Muscle of leg (tissue), 11 donors: ENCODE measurements around the gene ZNF493. TPM values are rescaled to one million over a fixed set of nuclear protein-coding genes. Genes with fewer than 3 reads are reported as not detected.

Experiments
- DNase-seq: peaks from one replicate; pipeline ENCODE4 v3.0.0; 2013
- H3K27ac ChIP-seq: one replicate; pipeline ENCODE4 v1.5.1; 2013; ENCODE audit warnings: mild to moderate bottlenecking, low read length, control low read depth
- H3K27me3 ChIP-seq: one replicate; pipeline ENCODE4 v1.6.1; 2013; ENCODE audit warnings: low read length; ENCODE audit not compliant: control insufficient read depth, insufficient read depth
- H3K36me3 ChIP-seq: one replicate; pipeline ENCODE4 v1.6.1; 2013; ENCODE audit warnings: low read length; ENCODE audit not compliant: control insufficient read depth, insufficient read depth
- H3K4me1 ChIP-seq: one replicate; pipeline ENCODE4 v1.6.1; 2013; ENCODE audit warnings: low read length; ENCODE audit not compliant: control insufficient read depth, insufficient read depth
- H3K4me3 ChIP-seq: one replicate; pipeline ENCODE4 v1.5.1; 2013; ENCODE audit warnings: low read length, control low read depth
- H3K9me3 ChIP-seq: replicated peaks from 2 replicates; pipeline ENCODE4 v1.6.1; 2013; ENCODE audit warnings: low read depth, low read length; ENCODE audit not compliant: control insufficient read depth
- WGBS: methylation state at CpG from one replicate; pipeline ENCODE4 v1.1.5; 2013; ENCODE audit warnings: missing lambda C conversion rate; ENCODE audit not compliant: insufficient coverage; 5-methylcytosine and 5-hydroxymethylcytosine counted together
- polyA plus RNA-seq, 8 donors: library from polyadenylated mRNA; unstranded; fragments of 120-200 nt; gene quantifications; one replicate each; pipeline versions ENCODE4 v1.2.1 to v1.2.3, GENCODE V29; 2013; ENCODE audit warnings: inconsistent platforms in 1 of 8, low replicate concordance in 1 of 8; ENCODE audit not compliant: insufficient read length in 8 of 8, insufficient read depth in 1 of 8
- total RNA-seq: library from RNA; stranded (reverse); fragments of 120-200 nt; gene quantifications from one replicate; pipeline ENCODE4 v1.2.4, GENCODE V29; 2013

ZNF493 gene
- total and polyA plus RNA-seq, 9 donors = 7.1 to 16.0 (median 10.0) TPM

- WGBS = 83% methylated on average over 2 of the region's 3 CpGs
- H3K4me3 ChIP-seq = no peak overlapping the region
- DNase-seq = no peak
- no peaks in the 10 kb centered on the region for H3K27me3 ChIP-seq
- no peaks in the 10 kb centered on the region for H3K4me1 ChIP-seq
- H3K9me3 ChIP-seq = peaks cover 7% of the 10 kb centered on the region
- H3K27ac ChIP-seq = no peak overlapping the region
- H3K36me3 ChIP-seq = no peaks in the 10 kb centered on the region
Measured at GRCh38 chr19:21454901-21455300, 58.0 kb downstream of the ZNF493 start.

- H3K9me3 ChIP-seq = peaks cover 4% of the 10 kb centered on the region
- no peaks in the 10 kb centered on the region for H3K4me1 ChIP-seq
- H3K27me3 ChIP-seq = no peaks in the 10 kb centered on the region
- no peak overlapping the region for H3K4me3 ChIP-seq
- no peak for DNase-seq
- no peaks in the 10 kb centered on the region for H3K36me3 ChIP-seq
- H3K27ac ChIP-seq = no peak overlapping the region
Measured at GRCh38 chr19:21460686-21461085, 63.8 kb downstream of the ZNF493 start.

GRCh38 chr19:21462540-21462939, 65.6 kb downstream of the ZNF493 start:
- 95% methylated on average over 3 of the region's 16 CpGs for WGBS

GRCh38 chr19:21463449-21464105, 66.6 kb downstream of the ZNF493 start:
- WGBS = 2% methylated on average over 30 of the region's 38 CpGs
- no peaks in the 10 kb centered on the region for H3K4me1 ChIP-seq
- H3K9me3 ChIP-seq = peaks cover 2% of the 10 kb centered on the region
- H3K27me3 ChIP-seq = no peaks in the 10 kb centered on the region
- H3K27ac ChIP-seq = no peak overlapping the region
- H3K36me3 ChIP-seq = no peaks in the 10 kb centered on the region
- peak; percentile 81 for DNase-seq
- H3K4me3 ChIP-seq = peak overlapping the region; percentile 49

More at GRCh38 chr19:21462540-21462939, 65.6 kb downstream of the ZNF493 start:
- Histone ChIP-seq H3K4me1 (no peaks in the 10 kb centered on the region), H3K4me3 (no peak overlapping the region), H3K27ac (no peak overlapping the region), H3K27me3 (no peaks in the 10 kb centered on the region), H3K9me3 (peaks cover 2% of the 10 kb centered on the region), H3K36me3 (no peaks in the 10 kb centered on the region)
- DNase-seq = no peak

GRCh38 chr19:21466627-21467026, 69.7 kb downstream of the ZNF493 start:
- Histone ChIP-seq H3K4me1 (no peaks in the 10 kb centered on the region), H3K4me3 (no peak overlapping the region), H3K9me3 (no peaks in the 10 kb centered on the region), H3K36me3 (no peaks in the 10 kb centered on the region), H3K27me3 (no peaks in the 10 kb centered on the region), H3K27ac (no peak overlapping the region)
- DNase-seq = no peak
- WGBS = 89% methylated on average over 3 of the region's 8 CpGs

- H3K27me3 ChIP-seq = no peaks in the 10 kb centered on the region
- no peak overlapping the region for H3K4me3 ChIP-seq
- no peaks in the 10 kb centered on the region for H3K9me3 ChIP-seq
- H3K27ac ChIP-seq = no peak overlapping the region
- no peak for DNase-seq
- no peaks in the 10 kb centered on the region for H3K36me3 ChIP-seq
- H3K4me1 ChIP-seq = no peaks in the 10 kb centered on the region
- WGBS = 67% methylated on average over 2 of the region's 5 CpGs
Measured at GRCh38 chr19:21468791-21469190, 71.9 kb downstream of the ZNF493 start.

GRCh38 chr19:21472507-21472906, 75.6 kb downstream of the ZNF493 start:
- Histone ChIP-seq H3K27me3 (no peaks in the 10 kb centered on the region), H3K27ac (no peak overlapping the region)

GRCh38 chr19:21474671-21475181, 77.8 kb downstream of the ZNF493 start:
- Histone ChIP-seq H3K36me3 (no peaks in the 10 kb centered on the region), H3K27me3 (no peaks in the 10 kb centered on the region), H3K27ac (no peak overlapping the region), H3K4me3 (peak overlapping the region; percentile 61), H3K9me3 (no peaks in the 10 kb centered on the region), H3K4me1 (peaks cover 4% of the 10 kb centered on the region)
- WGBS = 1% methylated on average over 28 of the region's 37 CpGs
- peak; percentile 90 for DNase-seq

More at GRCh38 chr19:21472507-21472906, 75.6 kb downstream of the ZNF493 start:
- H3K36me3 ChIP-seq = no peaks in the 10 kb centered on the region
- DNase-seq = no peak
- no peak overlapping the region for H3K4me3 ChIP-seq
- no peaks in the 10 kb centered on the region for H3K9me3 ChIP-seq
- peaks cover 4% of the 10 kb centered on the region for H3K4me1 ChIP-seq

Other genes with a start within 250 kb of the ZNF493 start
- 10.5 TPM for gene ZNF708, start 67.7 kb upstream of the ZNF493 start, total RNA-seq
- gene ZNF708, start 67.7 kb upstream of the ZNF493 start, polyA plus RNA-seq = 10 to 100 TPM in 2 of 8 donors, 1 to 10 TPM in 6; 6.4 to 11.8 (median 9.2) TPM
- gene ZNF738, start 38.1 kb upstream of the ZNF493 start, total RNA-seq = 19.9 TPM
- gene ZNF738, start 38.1 kb upstream of the ZNF493 start, polyA plus RNA-seq = 10 to 100 TPM; 16.3 to 22.0 (median 18.7) TPM
- 12.9 TPM for gene ZNF429, start 108.5 kb downstream of the ZNF493 start, total RNA-seq
- gene ZNF429, start 108.5 kb downstream of the ZNF493 start, polyA plus RNA-seq = 10 to 100 TPM; 11.9 to 15.6 (median 13.4) TPM